B cell (primary cell): Measurements from ENCODE around the gene KSR1. TPM values are rescaled to one million over a fixed set of nuclear protein-coding genes. Genes with fewer than 3 reads are reported as not detected.

Experiments used
- ATAC-seq: fragments of 200-7000 bp; cut with Tn5 transposase; one replicate; pipeline ENCODE4 v1.10.0; 2021; ENCODE audit warnings: low read depth, mild to moderate bottlenecking, moderate number of reproducible peaks, moderate library complexity
- CTCF ChIA-PET: fragments of 350-600 bp; sonication (Branson Sonifier 250); formaldehyde crosslinking; loops from one replicate; lab custom pipeline; 2021; ENCODE audit warnings: antibody characterized with exemption, inconsistent platforms; lab: Charles Lee
- POLR2A ChIA-PET: fragments of 350-600 bp; sonication (Branson Sonifier 250); formaldehyde crosslinking; loops from one replicate; lab custom pipeline; 2021; ENCODE audit warnings: antibody characterized with exemption; lab: Charles Lee
- DNase-seq: peaks from one replicate; pipeline ENCODE4 v3.0.0; 2013
- H2AFZ ChIP-seq: 2 replicates; pipeline ENCODE4 v1.6.1; 2012; ENCODE audit warnings: mild to moderate bottlenecking, low read depth, low read length; ENCODE audit not compliant: insufficient read depth, poor library complexity, severe bottlenecking
- H3K27ac ChIP-seq, 2 donors: 1 replicate in 1 of 2; 2 replicates in 1 of 2; pipeline ENCODE4 v1.5.1; 2012 to 2013; ENCODE audit warnings: low read length in 2 of 2, mild to moderate bottlenecking in 2 of 2, moderate library complexity in 1 of 2
- H3K27me3 ChIP-seq, 4 experiments: fragments of 200-600 bp in 1 of 4; sonication (generic) in 1 of 4; replicated peaks in 1 of 4; 1 replicate in 2 of 4; 2 replicates in 2 of 4; pipeline versions ENCODE4 v1.6.1 to v1.7.0; 2013 to 2016; ENCODE audit warnings: low read length in 3 of 4, mild to moderate bottlenecking in 2 of 4, mixed read lengths in 1 of 4, moderate library complexity in 1 of 4; ENCODE audit not compliant: insufficient read depth in 4 of 4, control insufficient read depth in 3 of 4; ENCODE audit errors: control extremely low read depth in 1 of 4
- H3K36me3 ChIP-seq, 2 experiments: replicated peaks in 1 of 2; 1 replicate in 1 of 2; 2 replicates in 1 of 2; pipeline versions ENCODE4 v1.6.1 to v1.7.1; 2013; ENCODE audit warnings: low read length in 1 of 2; ENCODE audit not compliant: insufficient read depth in 2 of 2, control insufficient read depth in 1 of 2; ENCODE audit errors: control extremely low read depth in 1 of 2, extremely low read depth in 1 of 2
- H3K4me1 ChIP-seq, 2 donors: fragments of 200-600 bp in 1 of 2; sonication (generic) in 1 of 2; 1 replicate in 1 of 2; 2 replicates in 1 of 2; pipeline versions ENCODE4 v1.5.1 to v1.6.1; 2013 to 2017; ENCODE audit warnings: low read length in 2 of 2; ENCODE audit not compliant: control insufficient read depth in 2 of 2, insufficient read depth in 2 of 2
- H3K4me2 ChIP-seq: replicated peaks from 2 replicates; pipeline ENCODE3; 2012; ENCODE audit warnings: mild to moderate bottlenecking, low read depth, low read length; ENCODE audit not compliant: poor library complexity, severe bottlenecking
- H3K4me3 ChIP-seq, 5 experiments: fragments of 200-600 bp in 1 of 5; sonication (generic) in 1 of 5; 1 replicate in 3 of 5; 2 replicates in 2 of 5; pipeline versions ENCODE4 v1.5.1 to v1.7.0; 2011 to 2016; ENCODE audit warnings: low read length in 4 of 5, mild to moderate bottlenecking in 4 of 5, low read depth in 2 of 5, control low read depth in 1 of 5, moderate library complexity in 1 of 5; ENCODE audit not compliant: insufficient read depth in 1 of 5; ENCODE audit errors: control extremely low read depth in 1 of 5, extremely low read depth in 1 of 5
- H3K79me2 ChIP-seq: fragments of 200-600 bp; sonication (generic); one replicate; pipeline ENCODE4 v1.6.0; 2016; ENCODE audit warnings: low read length; ENCODE audit not compliant: control insufficient read depth, insufficient read depth
- H3K9ac ChIP-seq: fragments of 200-600 bp; sonication (generic); 2 replicates; pipeline ENCODE4 v1.6.1; 2017; ENCODE audit warnings: mild to moderate bottlenecking, low read length, moderate library complexity
- H3K9me3 ChIP-seq, 3 donors: one replicate each; pipeline versions ENCODE4 v1.6.1 to v1.7.1; 2013; ENCODE audit warnings: low read length in 2 of 3; ENCODE audit not compliant: control insufficient read depth in 2 of 3, insufficient read depth in 1 of 3; ENCODE audit errors: control extremely low read depth in 1 of 3
- H4K20me1 ChIP-seq: 2 replicates; pipeline ENCODE4 v1.6.0; 2012; ENCODE audit warnings: mild to moderate bottlenecking, low read length; ENCODE audit not compliant: insufficient read depth, control insufficient read depth, poor library complexity, severe bottlenecking
- H3K27ac Mint-ChIP-seq: one replicate; pipeline ENCODE4 v1.8.0; 2021; ENCODE audit warnings: mixed read lengths
- H3K27me3 Mint-ChIP-seq: one replicate; pipeline ENCODE4 v1.8.0; 2021; ENCODE audit warnings: mixed read lengths
- H3K4me1 Mint-ChIP-seq: one replicate; pipeline ENCODE4 v1.8.0; 2021; ENCODE audit warnings: mixed read lengths
- H3K4me3 Mint-ChIP-seq: one replicate; pipeline ENCODE4 v1.8.0; 2021; ENCODE audit warnings: mixed read lengths
- H3K9me3 Mint-ChIP-seq: one replicate; pipeline ENCODE4 v1.8.0; 2022; ENCODE audit warnings: mixed read lengths; ENCODE audit not compliant: insufficient read depth
- CTCF ChIP-seq: fragments of 200-600 bp; IDR thresholded peaks from one replicate; pipeline ENCODE4 v1.8.0; 2022; ENCODE audit warnings: antibody characterized with exemption, mild to moderate bottlenecking
- EZH2 ChIP-seq: IDR thresholded peaks from 2 replicates; pipeline ENCODE4 v1.6.1; 2012; ENCODE audit warnings: borderline replicate concordance, low read depth, mild to moderate bottlenecking, moderate library complexity, low read length; ENCODE audit not compliant: insufficient read depth, poor library complexity, severe bottlenecking
- WGBS: methylation state at CpG from one replicate; pipeline ENCODE4 v1.1.5; 2013; ENCODE audit warnings: missing lambda C conversion rate; ENCODE audit not compliant: insufficient coverage; 5-methylcytosine and 5-hydroxymethylcytosine counted together
- intact Hi-C: fragments of 100-400 bp; cut with micrococcal nuclease; formaldehyde crosslinking; loops from one replicate; pipeline ENCODE4 v1.10.0; 2022
- polyA plus RNA-seq: library from polyadenylated mRNA; depleted of rRNA; stranded (reverse); fragments of >200 nt; gene quantifications from 2 replicates; pipeline ENCODE4 v1.2.3, GENCODE V29; 2012
- total RNA-seq, 2 donors: library from RNA; stranded (reverse); fragments of 120-200 nt in 1 of 2; gene quantifications; 1 replicate in 1 of 2; 2 replicates in 1 of 2; pipeline versions ENCODE4 v1.2.3 to v1.2.4, GENCODE V29; 2013 to 2022

Gene KSR1
- total and polyA plus RNA-seq, 2 donors (not counting 1 experiment from before 2014, with no cell fraction given) = 27.5 to 85.6 TPM

GRCh38 chr17:27607521-27608091 is 151.4 kb downstream of the KSR1 start:
- H3K9me3 ChIP-seq = no peaks in the 10 kb centered on the region
- ChIA-PET CTCF (interaction anchor here (0.7 to 14.9 kb wide), 6 partner anchors 7 to 362 kb away, joined by 3 to 395 read pairs (median 6); no protein-coding TSS in a partner anchor), POLR2A (no interaction called here)
- Mint-ChIP-seq H3K4me3 (no peak overlapping the region), H3K27me3 (no peaks in the 10 kb centered on the region), H3K4me1 (peaks cover 2% of the 10 kb centered on the region), H3K27ac (no peak overlapping the region), H3K9me3 (no peaks in the 10 kb centered on the region)
- WGBS = 97% methylated on average over 13 of the region's 16 CpGs
- DNase-seq (no peak), ATAC-seq (no peak)
- H3K4me1 ChIP-seq = peaks cover 0 to 4% of the 10 kb centered on the region in 2 donors
- H3K4me2 ChIP-seq = no peak overlapping the region
- peaks cover 5% of the 10 kb centered on the region for H4K20me1 ChIP-seq
- H2AFZ ChIP-seq = no peak overlapping the region
- H3K27ac ChIP-seq = no peak overlapping the region
- no peak overlapping the region for H3K9ac ChIP-seq
- intact Hi-C loops = no loop called here
- peaks cover 1 to 15% of the 10 kb centered on the region in 2 experiments for H3K36me3 ChIP-seq
- no peaks in the 10 kb centered on the region for H3K27me3 ChIP-seq
- no peaks in the 10 kb centered on the region for H3K79me2 ChIP-seq
- no peak overlapping the region for H3K4me3 ChIP-seq
- TF ChIP-seq CTCF = no peak
- no peak for TF ChIP-seq EZH2
